ENCODE data around the gene DOK6. TPM values are rescaled to one million over a fixed set of nuclear protein-coding genes. Genes with fewer than 3 reads are reported as not detected.

The DOK6 gene
- total RNA-seq, 1 experiment from 2014 or later: 4.1 TPM

DNA sequence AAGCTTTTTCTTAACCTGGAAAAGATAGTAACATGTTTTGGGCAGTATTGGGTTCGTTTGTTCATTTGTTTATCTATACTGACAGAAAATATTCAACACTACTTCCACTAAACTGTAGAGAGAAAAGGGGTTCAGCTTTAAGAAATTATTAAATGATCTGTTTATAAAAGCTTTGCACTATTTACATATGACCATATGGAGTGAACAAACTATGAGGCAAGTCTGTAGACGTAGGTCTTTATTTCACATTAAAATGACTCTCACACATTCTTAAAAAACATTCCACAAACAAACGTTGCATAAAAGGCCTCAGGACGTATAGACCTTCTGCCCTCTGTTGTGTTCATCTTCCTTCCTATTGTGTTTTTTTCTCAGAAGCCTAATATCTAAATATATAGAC lies 452.4 kb downstream of the DOK6 start:
- CTCF ChIA-PET: no interaction called here
- Mint-ChIP-seq H3K27me3 (ENCODE audit: low read depth) (no peaks in the 10 kb centered on the region), H3K4me1 (no peaks in the 10 kb centered on the region; the same call in 1 of the 2 replicates), H3K36me3 (no peaks in the 10 kb centered on the region), H3K9me3 (no peaks in the 10 kb centered on the region), H3K4me3 (no peak overlapping the region), H3K27ac (no peak overlapping the region)
- no peak for TF ChIP-seq USF1 (CRISPR knock-in tag; IDR thresholded peaks at IDR 0.05)
- TF ChIP-seq ZNF416 (CRISPR knock-in tag; IDR thresholded peaks at IDR 0.05): no peak
- no peak for TF ChIP-seq NR1H2 (CRISPR knock-in tag; IDR thresholded peaks at IDR 0.05)
- no peak for TF ChIP-seq JAZF1 (CRISPR knock-in tag; IDR thresholded peaks at IDR 0.05)
- no peak for TF ChIP-seq NR3C1 (CRISPR knock-in tag; conservative IDR thresholded peaks at IDR 0.05; ENCODE audit: low read depth)
- TF ChIP-seq CBFB (CRISPR knock-in tag; IDR thresholded peaks at IDR 0.05; ENCODE audit: low read depth): no peak
- TF ChIP-seq CREM (CRISPR knock-in tag; IDR thresholded peaks at IDR 0.05): no peak
- TF ChIP-seq, protein P1, sequence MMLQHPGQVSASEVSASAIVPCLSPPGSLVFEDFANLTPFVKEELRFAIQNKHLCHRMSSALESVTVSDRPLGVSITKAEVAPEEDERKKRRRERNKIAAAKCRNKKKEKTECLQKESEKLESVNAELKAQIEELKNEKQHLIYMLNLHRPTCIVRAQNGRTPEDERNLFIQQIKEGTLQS (CRISPR knock-in tag; conservative IDR thresholded peaks at IDR 0.05): no peak
- TF ChIP-seq, protein P2, sequence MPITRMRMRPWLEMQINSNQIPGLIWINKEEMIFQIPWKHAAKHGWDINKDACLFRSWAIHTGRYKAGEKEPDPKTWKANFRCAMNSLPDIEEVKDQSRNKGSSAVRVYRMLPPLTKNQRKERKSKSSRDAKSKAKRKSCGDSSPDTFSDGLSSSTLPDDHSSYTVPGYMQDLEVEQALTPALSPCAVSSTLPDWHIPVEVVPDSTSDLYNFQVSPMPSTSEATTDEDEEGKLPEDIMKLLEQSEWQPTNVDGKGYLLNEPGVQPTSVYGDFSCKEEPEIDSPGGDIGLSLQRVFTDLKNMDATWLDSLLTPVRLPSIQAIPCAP (CRISPR knock-in tag; IDR thresholded peaks at IDR 0.05): no peak
- DNase-seq (ENCODE audit: low spot score): no peak
- no peak for ATAC-seq
- POLR2A ChIA-PET: no interaction called here

DNA sequence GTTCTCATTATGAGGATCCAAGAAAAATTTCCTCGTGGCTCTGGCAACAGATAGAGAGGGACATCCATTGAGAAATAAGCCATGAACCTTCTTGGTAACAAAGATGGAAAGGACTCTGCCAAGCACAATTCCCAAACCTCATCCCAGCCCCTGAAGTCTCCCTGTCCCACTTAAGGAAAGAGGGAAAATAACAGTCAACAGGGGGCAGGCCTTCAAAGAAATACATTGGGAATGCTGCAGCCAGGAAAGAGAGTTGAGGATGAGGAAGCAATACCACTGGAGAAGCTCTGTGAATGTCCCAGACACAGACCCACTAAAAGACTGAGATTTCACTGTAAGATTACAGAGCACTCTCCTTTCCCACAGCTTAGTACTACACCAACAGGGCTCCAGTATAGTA lies 453.8 kb downstream of the DOK6 start:
- DNase-seq (ENCODE audit: low spot score) (no peak), ATAC-seq (peak; percentile 79)
- Mint-ChIP-seq H3K9me3 (no peaks in the 10 kb centered on the region), H3K27me3 (ENCODE audit: low read depth) (no peaks in the 10 kb centered on the region), H3K27ac (0 out of 2 replicates have a peak overlapping the region, but pooled peaks have one; percentile 2), H3K4me1 (no peaks in the 10 kb centered on the region; the same call in 1 of the 2 replicates), H3K36me3 (no peaks in the 10 kb centered on the region), H3K4me3 (no peak overlapping the region)
- CTCF ChIA-PET: interaction anchor here (0.7 to 0.9 kb wide), 4 partner anchors 8 to 16 kb away, joined by 3 to 6 read pairs (median 4); no protein-coding TSS in a partner anchor
- POLR2A ChIA-PET: no interaction called here
- TF ChIP-seq ELF4 (CRISPR knock-in tag; IDR thresholded peaks at IDR 0.05; ENCODE audit: low read depth) (no peak), GRHL2 (CRISPR knock-in tag; IDR thresholded peaks at IDR 0.05; ENCODE audit: insufficient replicate concordance, severe bottlenecking) (no peak), TEAD1 (CRISPR knock-in tag; IDR thresholded peaks at IDR 0.05) (no peak), EMX1 (CRISPR knock-in tag; IDR thresholded peaks at IDR 0.05) (no peak), CREM (CRISPR knock-in tag; IDR thresholded peaks at IDR 0.05) (no peak), ZNF671 (CRISPR knock-in tag; IDR thresholded peaks at IDR 0.05) (no peak), TEAD4 (CRISPR knock-in tag; IDR thresholded peaks at IDR 0.05) (no peak), SMAD4 (CRISPR knock-in tag; IDR thresholded peaks at IDR 0.05) (no peak), JAZF1 (CRISPR knock-in tag; IDR thresholded peaks at IDR 0.05) (no peak), CBFB (CRISPR knock-in tag; IDR thresholded peaks at IDR 0.05; ENCODE audit: low read depth) (no peak), E2F5 (CRISPR knock-in tag; IDR thresholded peaks at IDR 0.05) (no peak), SOX15 (CRISPR knock-in tag; IDR thresholded peaks at IDR 0.05) (no peak), AR (CRISPR knock-in tag; IDR thresholded peaks at IDR 0.05) (no peak)
- TF ChIP-seq, protein P3, sequence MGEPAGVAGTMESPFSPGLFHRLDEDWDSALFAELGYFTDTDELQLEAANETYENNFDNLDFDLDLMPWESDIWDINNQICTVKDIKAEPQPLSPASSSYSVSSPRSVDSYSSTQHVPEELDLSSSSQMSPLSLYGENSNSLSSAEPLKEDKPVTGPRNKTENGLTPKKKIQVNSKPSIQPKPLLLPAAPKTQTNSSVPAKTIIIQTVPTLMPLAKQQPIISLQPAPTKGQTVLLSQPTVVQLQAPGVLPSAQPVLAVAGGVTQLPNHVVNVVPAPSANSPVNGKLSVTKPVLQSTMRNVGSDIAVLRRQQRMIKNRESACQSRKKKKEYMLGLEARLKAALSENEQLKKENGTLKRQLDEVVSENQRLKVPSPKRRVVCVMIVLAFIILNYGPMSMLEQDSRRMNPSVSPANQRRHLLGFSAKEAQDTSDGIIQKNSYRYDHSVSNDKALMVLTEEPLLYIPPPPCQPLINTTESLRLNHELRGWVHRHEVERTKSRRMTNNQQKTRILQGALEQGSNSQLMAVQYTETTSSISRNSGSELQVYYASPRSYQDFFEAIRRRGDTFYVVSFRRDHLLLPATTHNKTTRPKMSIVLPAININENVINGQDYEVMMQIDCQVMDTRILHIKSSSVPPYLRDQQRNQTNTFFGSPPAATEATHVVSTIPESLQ (CRISPR knock-in tag; IDR thresholded peaks at IDR 0.05): no peak
- TF ChIP-seq, protein P4, sequence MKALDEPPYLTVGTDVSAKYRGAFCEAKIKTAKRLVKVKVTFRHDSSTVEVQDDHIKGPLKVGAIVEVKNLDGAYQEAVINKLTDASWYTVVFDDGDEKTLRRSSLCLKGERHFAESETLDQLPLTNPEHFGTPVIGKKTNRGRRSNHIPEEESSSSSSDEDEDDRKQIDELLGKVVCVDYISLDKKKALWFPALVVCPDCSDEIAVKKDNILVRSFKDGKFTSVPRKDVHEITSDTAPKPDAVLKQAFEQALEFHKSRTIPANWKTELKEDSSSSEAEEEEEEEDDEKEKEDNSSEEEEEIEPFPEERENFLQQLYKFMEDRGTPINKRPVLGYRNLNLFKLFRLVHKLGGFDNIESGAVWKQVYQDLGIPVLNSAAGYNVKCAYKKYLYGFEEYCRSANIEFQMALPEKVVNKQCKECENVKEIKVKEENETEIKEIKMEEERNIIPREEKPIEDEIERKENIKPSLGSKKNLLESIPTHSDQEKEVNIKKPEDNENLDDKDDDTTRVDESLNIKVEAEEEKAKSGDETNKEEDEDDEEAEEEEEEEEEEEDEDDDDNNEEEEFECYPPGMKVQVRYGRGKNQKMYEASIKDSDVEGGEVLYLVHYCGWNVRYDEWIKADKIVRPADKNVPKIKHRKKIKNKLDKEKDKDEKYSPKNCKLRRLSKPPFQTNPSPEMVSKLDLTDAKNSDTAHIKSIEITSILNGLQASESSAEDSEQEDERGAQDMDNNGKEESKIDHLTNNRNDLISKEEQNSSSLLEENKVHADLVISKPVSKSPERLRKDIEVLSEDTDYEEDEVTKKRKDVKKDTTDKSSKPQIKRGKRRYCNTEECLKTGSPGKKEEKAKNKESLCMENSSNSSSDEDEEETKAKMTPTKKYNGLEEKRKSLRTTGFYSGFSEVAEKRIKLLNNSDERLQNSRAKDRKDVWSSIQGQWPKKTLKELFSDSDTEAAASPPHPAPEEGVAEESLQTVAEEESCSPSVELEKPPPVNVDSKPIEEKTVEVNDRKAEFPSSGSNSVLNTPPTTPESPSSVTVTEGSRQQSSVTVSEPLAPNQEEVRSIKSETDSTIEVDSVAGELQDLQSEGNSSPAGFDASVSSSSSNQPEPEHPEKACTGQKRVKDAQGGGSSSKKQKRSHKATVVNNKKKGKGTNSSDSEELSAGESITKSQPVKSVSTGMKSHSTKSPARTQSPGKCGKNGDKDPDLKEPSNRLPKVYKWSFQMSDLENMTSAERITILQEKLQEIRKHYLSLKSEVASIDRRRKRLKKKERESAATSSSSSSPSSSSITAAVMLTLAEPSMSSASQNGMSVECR (CRISPR knock-in tag; IDR thresholded peaks at IDR 0.05; ENCODE audit: borderline replicate concordance): no peak

All from WTC11 (cell line).